Brain microvascular endothelial cell (primary cell): ENCODE results near the gene C11orf52.

ENCODE experiments used
- DNase-seq: peaks from one replicate; pipeline ENCODE4 v3.0.0-alpha.2; 2020
- H3K27ac ChIP-seq: fragments of 250-450 bp; sonication (Bioruptor Pico); 2 replicates; pipeline ENCODE4 v1.5.1; 2020; ENCODE audit warnings: mild to moderate bottlenecking, moderate library complexity
- H3K27me3 ChIP-seq: fragments of 250-450 bp; sonication (Bioruptor Pico); replicated peaks from 2 replicates; pipeline ENCODE4 v1.5.1; 2020; ENCODE audit warnings: mild to moderate bottlenecking
- H3K36me3 ChIP-seq: fragments of 250-450 bp; sonication (Bioruptor Pico); replicated peaks from 2 replicates; pipeline ENCODE4 v1.5.1; 2020; ENCODE audit warnings: mild to moderate bottlenecking
- H3K4me3 ChIP-seq: 2 replicates; pipeline ENCODE4 v1.5.1; 2011; ENCODE audit warnings: low read depth, mild to moderate bottlenecking, control low read depth, low read length, moderate library complexity
- in situ Hi-C: cut with HindIII; loops from 2 replicates; pipeline ENCODE4 v1.10.0; 2017; ENCODE audit warnings: low sequenced_read_pairs, low pct_ligation_motif_present
- TF ChIP-seq, protein P1 (sequence below): IDR thresholded peaks from 2 replicates; pipeline ENCODE4 v1.5.1; 2011; ENCODE audit warnings: low read depth, mild to moderate bottlenecking, moderate library complexity, low read length, control low read depth, inconsistent platforms; ENCODE audit errors: missing control alignments

Gene C11orf52

GRCh38 chr11:111916768-111917167, 1.9 kb upstream of the C11orf52 start:
- Histone ChIP-seq H3K27ac (no peak overlapping the region), H3K4me3 (no peak overlapping the region), H3K27me3 (no peaks in the 10 kb centered on the region), H3K36me3 (no peaks in the 10 kb centered on the region)
- DNase-seq = no peak
- TF ChIP-seq, protein P1, sequence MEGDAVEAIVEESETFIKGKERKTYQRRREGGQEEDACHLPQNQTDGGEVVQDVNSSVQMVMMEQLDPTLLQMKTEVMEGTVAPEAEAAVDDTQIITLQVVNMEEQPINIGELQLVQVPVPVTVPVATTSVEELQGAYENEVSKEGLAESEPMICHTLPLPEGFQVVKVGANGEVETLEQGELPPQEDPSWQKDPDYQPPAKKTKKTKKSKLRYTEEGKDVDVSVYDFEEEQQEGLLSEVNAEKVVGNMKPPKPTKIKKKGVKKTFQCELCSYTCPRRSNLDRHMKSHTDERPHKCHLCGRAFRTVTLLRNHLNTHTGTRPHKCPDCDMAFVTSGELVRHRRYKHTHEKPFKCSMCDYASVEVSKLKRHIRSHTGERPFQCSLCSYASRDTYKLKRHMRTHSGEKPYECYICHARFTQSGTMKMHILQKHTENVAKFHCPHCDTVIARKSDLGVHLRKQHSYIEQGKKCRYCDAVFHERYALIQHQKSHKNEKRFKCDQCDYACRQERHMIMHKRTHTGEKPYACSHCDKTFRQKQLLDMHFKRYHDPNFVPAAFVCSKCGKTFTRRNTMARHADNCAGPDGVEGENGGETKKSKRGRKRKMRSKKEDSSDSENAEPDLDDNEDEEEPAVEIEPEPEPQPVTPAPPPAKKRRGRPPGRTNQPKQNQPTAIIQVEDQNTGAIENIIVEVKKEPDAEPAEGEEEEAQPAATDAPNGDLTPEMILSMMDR = no peak
- in situ Hi-C loops = no loop called here

- Histone ChIP-seq H3K27me3 (no peaks in the 10 kb centered on the region), H3K27ac (no peak overlapping the region), H3K4me3 (no peak overlapping the region), H3K36me3 (no peaks in the 10 kb centered on the region)
- in situ Hi-C loops = no loop called here
- no peak for DNase-seq
- TF ChIP-seq, protein P1 = no peak
Measured at GRCh38 chr11:111917312-111917711, 1.4 kb upstream of the C11orf52 start.

DNA sequence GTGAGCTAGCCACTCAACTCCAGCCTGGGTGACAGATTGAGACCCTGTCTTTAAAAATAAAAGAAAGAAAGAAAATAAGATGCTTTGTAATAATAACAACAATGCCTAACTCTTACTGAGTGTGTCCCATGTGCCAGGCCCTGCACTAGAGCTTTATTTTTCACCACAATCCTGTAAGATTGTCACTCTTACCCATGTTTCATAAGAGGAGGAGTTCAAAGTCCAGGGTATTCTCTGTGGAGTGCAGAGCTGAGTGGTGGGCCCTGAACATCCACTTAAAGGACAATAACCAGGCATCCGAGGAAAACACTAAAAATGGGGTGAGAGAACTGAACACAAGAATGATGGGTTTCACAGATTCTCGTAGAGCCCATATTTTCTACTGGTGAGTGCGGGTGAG, 925 bp upstream of the C11orf52 start:
- no peaks in the 10 kb centered on the region for H3K27me3 ChIP-seq
- H3K36me3 ChIP-seq = no peaks in the 10 kb centered on the region
- in situ Hi-C loops = no loop called here
- no peak overlapping the region for H3K4me3 ChIP-seq
- TF ChIP-seq, protein P1 = no peak
- H3K27ac ChIP-seq = no peak overlapping the region
- DNase-seq = no peak

DNA sequence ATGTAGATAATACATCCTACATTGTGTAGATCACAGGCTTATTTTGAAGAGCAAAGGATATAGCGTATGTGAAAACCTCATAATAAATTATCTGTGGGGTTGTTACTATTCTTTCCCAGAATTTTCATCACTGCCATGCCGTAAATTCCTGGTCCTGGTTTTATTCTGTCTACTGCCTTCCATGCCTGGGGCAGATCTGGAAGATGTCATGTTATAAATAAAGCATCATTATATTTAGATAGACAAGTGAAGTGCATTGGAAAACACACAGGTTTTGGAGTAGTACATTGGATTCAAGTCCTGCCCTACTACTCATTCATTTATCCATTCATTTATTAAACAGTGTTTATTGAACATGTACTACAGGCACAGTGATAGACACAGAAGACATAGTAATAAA, 2.2 kb downstream of the C11orf52 start:
- no peak for DNase-seq
- in situ Hi-C loops = no loop called here
- no peaks in the 10 kb centered on the region for H3K27me3 ChIP-seq
- H3K36me3 ChIP-seq = no peaks in the 10 kb centered on the region
- TF ChIP-seq, protein P1 = no peak
- H3K4me3 ChIP-seq = no peak overlapping the region
- H3K27ac ChIP-seq = no peak overlapping the region

- Histone ChIP-seq H3K4me3 (no peak overlapping the region), H3K27me3 (no peaks in the 10 kb centered on the region), H3K27ac (no peak overlapping the region), H3K36me3 (no peaks in the 10 kb centered on the region)
- in situ Hi-C loops = no loop called here
- TF ChIP-seq, protein P1 = no peak
- no peak for DNase-seq
Measured at GRCh38 chr11:111921541-111922230, 3.0 kb downstream of the C11orf52 start.

- peak; percentile 71 for DNase-seq
- peak overlapping the region; percentile 26 for H3K27ac ChIP-seq
- no peaks in the 10 kb centered on the region for H3K27me3 ChIP-seq
- TF ChIP-seq, protein P1 = no peak
- H3K36me3 ChIP-seq = no peaks in the 10 kb centered on the region
- no peak overlapping the region for H3K4me3 ChIP-seq
- in situ Hi-C loops = no loop called here
Measured at GRCh38 chr11:111922803-111923202, 4.1 kb downstream of the C11orf52 start.
